ENCODE measurements around the gene NPC1.

Gene NPC1

GRCh38 chr18:23573020-23573419 is 13.3 kb downstream of the NPC1 start:
- no peaks in the 10 kb centered on the region for H3K9me3 ChIP-seq (ENCODE audit: control insufficient read depth, insufficient read depth, low read length)
- peaks cover 17% of the 10 kb centered on the region for H3K79me2 ChIP-seq (ENCODE audit: control insufficient read depth, low read length)
- peaks cover 60% of the 10 kb centered on the region for H3K36me3 ChIP-seq (ENCODE audit: control insufficient read depth, low read length)
- peaks cover 21% of the 10 kb centered on the region for H3K4me1 ChIP-seq (ENCODE audit: control insufficient read depth, low read length)
- H4K20me1 ChIP-seq (ENCODE audit: control insufficient read depth, insufficient read depth, low read depth, low read length) = no peaks in the 10 kb centered on the region
- H3K4me2 ChIP-seq (ENCODE audit: low read length) = no peak overlapping the region
- H3F3A ChIP-seq (ENCODE audit: control insufficient read depth, insufficient read depth) = peaks cover 5% of the 10 kb centered on the region; the same call in 1 of the 2 replicates
- H3K27me3 ChIP-seq (ENCODE audit: control insufficient read depth, low read length) = no peaks in the 10 kb centered on the region
- no peak overlapping the region for H3K27ac ChIP-seq (ENCODE audit: low read depth, low read length)
- no peak for TF ChIP-seq CTCF (IDR thresholded peaks at IDR 0.05; ENCODE audit: low read depth, low read length, poor library complexity, severe bottlenecking)
- no peak for TF ChIP-seq EZH2phosphoT487 (IDR thresholded peaks at IDR 0.05; ENCODE audit: borderline replicate concordance, low read length)
- no peaks in the 10 kb centered on the region for H3K9me2 ChIP-seq (replicated peaks; ENCODE audit: control insufficient read depth, low read length)
- H3K4me3 ChIP-seq (ENCODE audit: low read length) = no peak overlapping the region

DNA sequence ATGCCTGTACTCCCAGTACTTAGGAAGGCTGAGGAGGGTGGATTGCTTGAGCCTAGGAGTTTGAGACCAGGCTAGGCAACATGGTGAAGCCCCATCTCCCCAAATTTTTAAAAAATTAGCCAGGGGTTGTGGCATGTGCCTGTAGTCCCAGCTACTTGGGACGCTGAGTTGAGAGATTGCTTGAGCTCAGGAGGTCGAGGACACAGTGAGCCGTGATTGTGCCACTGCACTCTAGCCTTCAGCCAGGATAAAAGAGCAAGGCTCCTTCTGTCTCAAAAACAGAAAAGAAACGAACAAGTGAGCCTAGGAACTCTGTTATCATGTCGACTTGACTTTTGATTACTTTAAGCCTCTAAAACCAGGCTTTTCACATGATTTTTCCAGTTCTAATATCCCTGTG is 13.7 kb downstream of the NPC1 start:
- H3K79me2 ChIP-seq (ENCODE audit: control insufficient read depth, low read length) = peaks cover 17% of the 10 kb centered on the region
- no peaks in the 10 kb centered on the region for H3K9me2 ChIP-seq (replicated peaks; ENCODE audit: control insufficient read depth, low read length)
- H4K20me1 ChIP-seq (ENCODE audit: control insufficient read depth, insufficient read depth, low read depth, low read length) = no peaks in the 10 kb centered on the region
- TF ChIP-seq EZH2phosphoT487 (IDR thresholded peaks at IDR 0.05; ENCODE audit: borderline replicate concordance, low read length) (no peak), CTCF (IDR thresholded peaks at IDR 0.05; ENCODE audit: low read depth, low read length, poor library complexity, severe bottlenecking) (no peak)
- no peak overlapping the region for H3K4me2 ChIP-seq (ENCODE audit: low read length)
- no peak overlapping the region for H3K4me3 ChIP-seq (ENCODE audit: low read length)
- peaks cover 5% of the 10 kb centered on the region; the same call in 1 of the 2 replicates for H3F3A ChIP-seq (ENCODE audit: control insufficient read depth, insufficient read depth)
- H3K36me3 ChIP-seq (ENCODE audit: control insufficient read depth, low read length) = peaks cover 63% of the 10 kb centered on the region
- H3K9me3 ChIP-seq (ENCODE audit: control insufficient read depth, insufficient read depth, low read length) = no peaks in the 10 kb centered on the region
- peaks cover 21% of the 10 kb centered on the region for H3K4me1 ChIP-seq (ENCODE audit: control insufficient read depth, low read length)
- no peak overlapping the region for H3K27ac ChIP-seq (ENCODE audit: low read depth, low read length)
- no peaks in the 10 kb centered on the region for H3K27me3 ChIP-seq (ENCODE audit: control insufficient read depth, low read length)

GRCh38 chr18:23572012-23572411 is 14.3 kb downstream of the NPC1 start:
- Histone ChIP-seq H3K36me3 (ENCODE audit: control insufficient read depth, low read length) (peaks cover 69% of the 10 kb centered on the region), H3K9me2 (replicated peaks; ENCODE audit: control insufficient read depth, low read length) (no peaks in the 10 kb centered on the region), H3K27ac (ENCODE audit: low read depth, low read length) (no peak overlapping the region), H4K20me1 (ENCODE audit: control insufficient read depth, insufficient read depth, low read depth, low read length) (no peaks in the 10 kb centered on the region), H3K4me1 (ENCODE audit: control insufficient read depth, low read length) (peaks cover 21% of the 10 kb centered on the region), H3K4me3 (ENCODE audit: low read length) (no peak overlapping the region), H3F3A (ENCODE audit: control insufficient read depth, insufficient read depth) (peaks cover 5% of the 10 kb centered on the region; the same call in 1 of the 2 replicates), H3K79me2 (ENCODE audit: control insufficient read depth, low read length) (peaks cover 17% of the 10 kb centered on the region), H3K27me3 (ENCODE audit: control insufficient read depth, low read length) (no peaks in the 10 kb centered on the region), H3K4me2 (ENCODE audit: low read length) (no peak overlapping the region), H3K9me3 (ENCODE audit: control insufficient read depth, insufficient read depth, low read length) (no peaks in the 10 kb centered on the region)
- no peak for TF ChIP-seq CTCF (IDR thresholded peaks at IDR 0.05; ENCODE audit: low read depth, low read length, poor library complexity, severe bottlenecking)
- no peak for TF ChIP-seq EZH2phosphoT487 (IDR thresholded peaks at IDR 0.05; ENCODE audit: borderline replicate concordance, low read length)
